ENCODE data around the gene TRHDE. TPM values are rescaled to one million over a fixed set of nuclear protein-coding genes. Genes with fewer than 3 reads are reported as not detected.

The TRHDE gene
- total RNA-seq, 1 experiment from 2014 or later = 24.5 TPM

DNA sequence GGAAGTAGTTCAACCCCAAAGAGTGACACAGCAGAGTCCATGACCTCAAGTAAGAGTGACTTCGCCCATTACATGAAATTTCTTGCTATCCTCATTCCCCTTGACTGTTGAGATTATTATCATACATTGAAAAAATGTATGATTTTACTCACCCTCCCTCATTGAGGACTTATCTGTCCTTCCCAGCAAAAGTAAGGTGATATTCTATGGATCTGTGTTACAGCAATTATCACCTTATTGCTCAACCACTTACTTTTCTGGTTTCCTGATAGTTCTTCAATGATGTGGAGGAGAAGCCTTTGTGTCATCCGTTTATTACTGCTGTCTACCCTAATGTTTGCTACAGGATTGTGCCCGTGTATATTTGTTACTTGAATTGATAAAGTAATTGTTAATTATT is 306.2 kb downstream of the TRHDE start:
- ChIA-PET POLR2A (ENCODE audit: low non-redundant PET) (no interaction called here), CTCF (no interaction called here)
- no peaks in the 10 kb centered on the region for H3K36me3 ChIP-seq (ENCODE audit: insufficient read depth, low read length, poor library complexity, severe bottlenecking)
- no peaks in the 10 kb centered on the region for H3K4me1 ChIP-seq (ENCODE audit: insufficient read depth, low read length, poor library complexity, severe bottlenecking)
- TF ChIP-seq, protein P1, sequence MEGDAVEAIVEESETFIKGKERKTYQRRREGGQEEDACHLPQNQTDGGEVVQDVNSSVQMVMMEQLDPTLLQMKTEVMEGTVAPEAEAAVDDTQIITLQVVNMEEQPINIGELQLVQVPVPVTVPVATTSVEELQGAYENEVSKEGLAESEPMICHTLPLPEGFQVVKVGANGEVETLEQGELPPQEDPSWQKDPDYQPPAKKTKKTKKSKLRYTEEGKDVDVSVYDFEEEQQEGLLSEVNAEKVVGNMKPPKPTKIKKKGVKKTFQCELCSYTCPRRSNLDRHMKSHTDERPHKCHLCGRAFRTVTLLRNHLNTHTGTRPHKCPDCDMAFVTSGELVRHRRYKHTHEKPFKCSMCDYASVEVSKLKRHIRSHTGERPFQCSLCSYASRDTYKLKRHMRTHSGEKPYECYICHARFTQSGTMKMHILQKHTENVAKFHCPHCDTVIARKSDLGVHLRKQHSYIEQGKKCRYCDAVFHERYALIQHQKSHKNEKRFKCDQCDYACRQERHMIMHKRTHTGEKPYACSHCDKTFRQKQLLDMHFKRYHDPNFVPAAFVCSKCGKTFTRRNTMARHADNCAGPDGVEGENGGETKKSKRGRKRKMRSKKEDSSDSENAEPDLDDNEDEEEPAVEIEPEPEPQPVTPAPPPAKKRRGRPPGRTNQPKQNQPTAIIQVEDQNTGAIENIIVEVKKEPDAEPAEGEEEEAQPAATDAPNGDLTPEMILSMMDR (conservative IDR thresholded peaks at IDR 0.05; ENCODE audit: low read depth, low read length) = no peak
- no peak for TF ChIP-seq EZH2 (IDR thresholded peaks at IDR 0.05; ENCODE audit: borderline replicate concordance, low read depth, low read length, poor library complexity, severe bottlenecking)
- H3K27me3 ChIP-seq (replicated peaks; ENCODE audit: insufficient read depth, low read depth, low read length, poor library complexity) = no peaks in the 10 kb centered on the region
- H3K9me3 ChIP-seq (ENCODE audit: low read depth, low read length, poor library complexity, severe bottlenecking) = no peaks in the 10 kb centered on the region
- intact Hi-C loops (cut with micrococcal nuclease; ENCODE audit: unreplicated experiment) = no loop called here
- DNase-seq (ENCODE audit: low spot score) = no peak
- no TSS peak for BruUV-seq (replicated peaks)
- no peak overlapping the region for H3K4me3 ChIP-seq (ENCODE audit: low read depth, low read length, poor library complexity, severe bottlenecking)
- H3K27ac ChIP-seq (ENCODE audit: low read depth, low read length, poor library complexity, severe bottlenecking) = no peak overlapping the region

DNA sequence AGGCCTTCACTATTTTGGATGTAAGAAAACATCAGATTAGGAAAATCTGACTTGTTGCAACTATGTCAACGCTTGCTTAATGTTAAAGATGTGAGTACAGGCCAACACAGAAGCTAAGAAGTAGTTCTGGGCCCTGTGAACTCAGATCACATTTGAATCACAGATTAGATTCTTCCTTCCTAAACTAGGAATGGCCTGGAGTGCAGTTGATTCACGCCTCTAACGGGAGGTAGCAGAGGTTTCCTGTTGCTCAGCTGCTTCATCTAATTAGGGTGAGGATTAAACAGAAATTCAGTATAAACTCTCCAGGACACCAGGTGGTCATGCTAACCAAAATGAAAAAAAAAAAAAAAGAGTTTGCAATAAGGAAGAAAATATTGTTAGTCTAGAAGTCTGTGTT is 314.3 kb downstream of the TRHDE start:
- peak; percentile 80 for DNase-seq (ENCODE audit: low spot score)
- intact Hi-C loops (cut with micrococcal nuclease; ENCODE audit: unreplicated experiment) = no loop called here
- Histone ChIP-seq H3K9me3 (ENCODE audit: low read depth, low read length, poor library complexity, severe bottlenecking) (peaks cover 4% of the 10 kb centered on the region), H3K27me3 (replicated peaks; ENCODE audit: insufficient read depth, low read depth, low read length, poor library complexity) (no peaks in the 10 kb centered on the region), H3K4me3 (ENCODE audit: low read depth, low read length, poor library complexity, severe bottlenecking) (no peak overlapping the region), H3K27ac (ENCODE audit: low read depth, low read length, poor library complexity, severe bottlenecking) (peak overlapping the region; percentile 1), H3K36me3 (ENCODE audit: insufficient read depth, low read length, poor library complexity, severe bottlenecking) (no peaks in the 10 kb centered on the region), H3K4me1 (ENCODE audit: insufficient read depth, low read length, poor library complexity, severe bottlenecking) (peaks cover 19% of the 10 kb centered on the region)
- CTCF ChIA-PET = no interaction called here
- POLR2A ChIA-PET (ENCODE audit: low non-redundant PET) = no interaction called here
- no TSS peak for BruUV-seq (replicated peaks)
- TF ChIP-seq, protein P1 (conservative IDR thresholded peaks at IDR 0.05; ENCODE audit: low read depth, low read length) = no peak
- no peak for TF ChIP-seq EZH2 (IDR thresholded peaks at IDR 0.05; ENCODE audit: borderline replicate concordance, low read depth, low read length, poor library complexity, severe bottlenecking)

DNA sequence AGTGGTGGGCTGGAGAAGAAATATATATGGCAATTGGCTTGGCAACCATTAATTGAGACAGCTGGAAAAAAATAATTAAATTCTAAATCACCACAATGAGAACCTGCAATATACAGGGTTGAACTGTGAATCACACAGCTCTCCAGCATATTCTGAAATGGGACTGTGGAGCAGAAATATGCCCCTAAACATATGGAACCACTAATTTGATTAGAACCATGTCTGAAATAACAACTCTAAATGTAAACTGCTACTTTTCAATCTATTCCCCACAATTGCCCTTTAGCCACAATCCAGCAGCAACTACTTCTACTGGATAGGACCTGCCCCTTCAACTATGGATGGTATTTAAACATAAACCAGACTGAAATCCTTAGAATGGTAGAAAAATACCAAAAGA is 330.4 kb downstream of the TRHDE start:
- no TSS peak for BruUV-seq (replicated peaks)
- CTCF ChIA-PET = no interaction called here
- POLR2A ChIA-PET (ENCODE audit: low non-redundant PET) = no interaction called here
- no peak overlapping the region for H3K27ac ChIP-seq (ENCODE audit: low read depth, low read length, poor library complexity, severe bottlenecking)
- H3K4me1 ChIP-seq (ENCODE audit: insufficient read depth, low read length, poor library complexity, severe bottlenecking) = no peaks in the 10 kb centered on the region
- no peak overlapping the region for H3K4me3 ChIP-seq (ENCODE audit: low read depth, low read length, poor library complexity, severe bottlenecking)
- peaks cover 17% of the 10 kb centered on the region for H3K9me3 ChIP-seq (ENCODE audit: low read depth, low read length, poor library complexity, severe bottlenecking)
- no peak for DNase-seq (ENCODE audit: low spot score)
- TF ChIP-seq, protein P1 (conservative IDR thresholded peaks at IDR 0.05; ENCODE audit: low read depth, low read length) = no peak
- no peaks in the 10 kb centered on the region for H3K27me3 ChIP-seq (replicated peaks; ENCODE audit: insufficient read depth, low read depth, low read length, poor library complexity)
- intact Hi-C loops (cut with micrococcal nuclease; ENCODE audit: unreplicated experiment) = no loop called here
- H3K36me3 ChIP-seq (ENCODE audit: insufficient read depth, low read length, poor library complexity, severe bottlenecking) = no peaks in the 10 kb centered on the region
